PFSK-1 (cell line): ENCODE results near the gene VDAC1.

ENCODE experiments used
- POLR2AphosphoS5 ChIP-seq: IDR thresholded peaks from 2 replicates; pipeline ENCODE4 v1.6.1; 2012; ENCODE audit warnings: low read depth, mild to moderate bottlenecking, control low read depth, low read length, moderate library complexity
- REST ChIP-seq, 2 experiments: IDR thresholded peaks; 2 replicates each; pipeline versions ENCODE4 v1.6.1 to v1.8.0; 2011 to 2012; ENCODE audit warnings: low read depth in 2 of 2, low read length in 2 of 2, control low read depth in 1 of 2, inconsistent platforms in 1 of 2, mild to moderate bottlenecking in 1 of 2, moderate library complexity in 1 of 2; ENCODE audit not compliant: insufficient read depth in 1 of 2
- SIN3A ChIP-seq: IDR thresholded peaks from 2 replicates; pipeline ENCODE4 v1.6.1; 2012; ENCODE audit warnings: mild to moderate bottlenecking, low read length, moderate library complexity, borderline replicate concordance; ENCODE audit not compliant: insufficient read depth

- no peak for TF ChIP-seq POLR2AphosphoS5
- TF ChIP-seq REST (IDR thresholded peaks at IDR 0.05; ENCODE audit: insufficient read depth in 1 of 2, low read depth in 2 of 2, low read length in 2 of 2) = no peak
- TF ChIP-seq SIN3A = no peak
Measured at GRCh38 chr5:133933169-133933509, 71.6 kb downstream of the VDAC1 start.
